ENCODE data around the gene BCDIN3D. TPM values are rescaled to one million over a fixed set of nuclear protein-coding genes. Genes with fewer than 3 reads are reported as not detected.
A peak's percentile ranks its signal among the peaks of the same experiment; 100 is the strongest.

The BCDIN3D gene
- total and polyA plus RNA-seq, 9 of the 15 experiments (the other 6 are each of a cell fraction or from before 2014, with no cell fraction given): 3.7 to 6.9 (median 5.6) TPM

- no peaks in the 10 kb centered on the region for H3K27me3 ChIP-seq (ENCODE audit: control insufficient read depth in 2 of 2, insufficient read depth in 2 of 2, low read length in 2 of 2)
- ATAC-seq (no peak), DNase-seq (ENCODE audit: extremely low read depth in 1 of 4, low spot score in 3 of 4) (no peak), FAIRE-seq (no peak)
- no peak overlapping the region for H3K9ac ChIP-seq (ENCODE audit: insufficient read depth in 1 of 2, low read depth in 2 of 2, low read length in 2 of 2)
- ChIA-PET POLR2A (no interaction called here), CTCF (ENCODE audit: low intra/inter-chr PET ratio) (no interaction called here)
- in situ Hi-C loops (cut with MboI): no loop called here
- H4K20me1 ChIP-seq (replicated peaks; ENCODE audit: control insufficient read depth, insufficient read depth, low read length): 0 out of 2 replicates have a peak, but pooled peaks cover 3% of the 10 kb centered on the region
- no peak overlapping the region for H2AFZ ChIP-seq (ENCODE audit: low read depth, low read length)
- no peaks in the 10 kb centered on the region for H3K36me3 ChIP-seq (ENCODE audit: control insufficient read depth, insufficient read depth, low read length)
- BruUV-seq (replicated peaks): no TSS peak
- no peak overlapping the region for H3K4me3 ChIP-seq
- WGBS (ENCODE audit: insufficient coverage, low coverage, missing lambda C conversion rate): 54% methylated on average over 2 of the region's 2 CpGs
- no peaks in the 10 kb centered on the region for H3K79me2 ChIP-seq (ENCODE audit: control insufficient read depth, insufficient read depth, low read length)
- no peaks in the 10 kb centered on the region for H3K9me1 ChIP-seq (ENCODE audit: control insufficient read depth, insufficient read depth, low read length)
- H3K27ac ChIP-seq (ENCODE audit: extremely low read depth, low read depth, low read length): no peak overlapping the region
- intact Hi-C loops (cut with micrococcal nuclease): no loop called here
- TF ChIP-seq ZNF217 (CRISPR knock-in tag; IDR thresholded peaks at IDR 0.05) (no peak), BCOR (IDR thresholded peaks at IDR 0.05) (peak; percentile 72), POLR2B (IDR thresholded peaks at IDR 0.05; ENCODE audit: low read depth, partially characterized antibody) (peak; percentile 15), CREB1 (IDR thresholded peaks at IDR 0.05) (no peak), CREB1 (CRISPR knock-in tag; IDR thresholded peaks at IDR 0.05) (no peak), RBM25 (IDR thresholded peaks at IDR 0.05; ENCODE audit: low read depth, low read length, severe bottlenecking) (peak; percentile 85), ZNF146 (CRISPR knock-in tag; IDR thresholded peaks at IDR 0.05; ENCODE audit: unreplicated experiment) (peak; percentile 94), TEAD4 (IDR thresholded peaks at IDR 0.05; ENCODE audit: low read length) (no peak), TEAD4 (CRISPR knock-in tag; IDR thresholded peaks at IDR 0.05; ENCODE audit: borderline replicate concordance) (no peak), KDM1A (IDR thresholded peaks at IDR 0.05) (peak; percentile 15 to 39; a peak in 1 of 4 replicates)
- peaks cover 13 to 18% of the 10 kb centered on the region in 2 experiments; a peak in 4 of 5 replicates for H3K4me1 ChIP-seq (replicated peaks in 1 of 2; ENCODE audit: control insufficient read depth in 2 of 2, insufficient read depth in 2 of 2, low read length in 2 of 2)
- no peak overlapping the region for H3K4me2 ChIP-seq (ENCODE audit: insufficient read depth, low read length)
- H3K9me3 ChIP-seq (replicated peaks; ENCODE audit: control insufficient read depth, insufficient read depth, low read depth, low read length): no peaks in the 10 kb centered on the region
Observed at GRCh38 chr12:49787672-49788071, 55.2 kb downstream of the BCDIN3D start.

Other genes with a start within 250 kb of the BCDIN3D start
Only the 7 nearest of the 12 such genes appear.
- 8.8 and 9.5 TPM in 2 replicates for gene FMNL3, start 135.7 kb downstream of the BCDIN3D start, total RNA-seq (2014; rRNA removed)
- 6.8 and 7.9 TPM in 2 replicates for gene FMNL3, start 135.7 kb downstream of the BCDIN3D start, total RNA-seq (2014; rRNA removed; fragmentation: Illumina TruSeq; extraction: Trizol)
- gene FMNL3, start 135.7 kb downstream of the BCDIN3D start, total RNA-seq (2015; rRNA removed; fragmentation: Illumina TruSeq; extraction: Trizol): 6.4 and 7.1 TPM in 2 replicates
- gene FMNL3, start 135.7 kb downstream of the BCDIN3D start, total RNA-seq (2021): 11.1 and 14.4 TPM in 2 replicates
- 6.9 and 7.0 TPM in 2 replicates for gene FMNL3, start 135.7 kb downstream of the BCDIN3D start, polyA plus RNA-seq (2011; rRNA removed)
- gene FMNL3, start 135.7 kb downstream of the BCDIN3D start, polyA plus RNA-seq (2014; fragmentation: Illumina TruSeq; extraction: Trizol): 6.7 and 7.7 TPM in 2 replicates
- under 1 TPM; 0.49 to 0.53 TPM for gene FMNL3, start 135.7 kb downstream of the BCDIN3D start, polyA plus RNA-seq (2014; fragmentation: Nextera tagmentation; extraction: Ambion mirVana)
- 5.4 and 7.4 TPM in 2 replicates for gene FMNL3, start 135.7 kb downstream of the BCDIN3D start, polyA plus RNA-seq (2014; rRNA removed)
- gene TMBIM6, start 101.5 kb downstream of the BCDIN3D start, total RNA-seq (2014; rRNA removed): 147 and 188 TPM in 2 replicates
- 268 and 290 TPM in 2 replicates for gene TMBIM6, start 101.5 kb downstream of the BCDIN3D start, total RNA-seq (2014; rRNA removed; fragmentation: Illumina TruSeq; extraction: Trizol)
- 247 and 254 TPM in 2 replicates for gene TMBIM6, start 101.5 kb downstream of the BCDIN3D start, total RNA-seq (2015; rRNA removed; fragmentation: Illumina TruSeq; extraction: Trizol)
- gene TMBIM6, start 101.5 kb downstream of the BCDIN3D start, total RNA-seq (2021): 322 and 355 TPM in 2 replicates
- 357 and 403 TPM in 2 replicates for gene TMBIM6, start 101.5 kb downstream of the BCDIN3D start, polyA plus RNA-seq (2011; rRNA removed)
- gene TMBIM6, start 101.5 kb downstream of the BCDIN3D start, polyA plus RNA-seq (2014; fragmentation: Illumina TruSeq; extraction: Trizol): 325 and 352 TPM in 2 replicates
- 1,000 to 10,000 TPM; 1,205 to 1,288 TPM for gene TMBIM6, start 101.5 kb downstream of the BCDIN3D start, polyA plus RNA-seq (2014; fragmentation: Nextera tagmentation; extraction: Ambion mirVana)
- 197 and 209 TPM in 2 replicates for gene TMBIM6, start 101.5 kb downstream of the BCDIN3D start, polyA plus RNA-seq (2014; rRNA removed)
- 7.3 and 9.4 TPM in 2 replicates for gene NCKAP5L, start 14.7 kb downstream of the BCDIN3D start, total RNA-seq (2014; rRNA removed)
- 1.4 and 2.1 TPM in 2 replicates for gene NCKAP5L, start 14.7 kb downstream of the BCDIN3D start, total RNA-seq (2014; rRNA removed; fragmentation: Illumina TruSeq; extraction: Trizol)
- gene NCKAP5L, start 14.7 kb downstream of the BCDIN3D start, total RNA-seq (2015; rRNA removed; fragmentation: Illumina TruSeq; extraction: Trizol): 4.7 and 4.9 TPM in 2 replicates
- 13.4 and 14.4 TPM in 2 replicates for gene NCKAP5L, start 14.7 kb downstream of the BCDIN3D start, total RNA-seq (2021)
- gene NCKAP5L, start 14.7 kb downstream of the BCDIN3D start, polyA plus RNA-seq (2011; rRNA removed): 1.7 and 3.6 TPM in 2 replicates
- gene NCKAP5L, start 14.7 kb downstream of the BCDIN3D start, polyA plus RNA-seq (2014; fragmentation: Illumina TruSeq; extraction: Trizol): 3.7 and 7.7 TPM in 2 replicates
- under 1 TPM; 0.01 to 0.04 TPM for gene NCKAP5L, start 14.7 kb downstream of the BCDIN3D start, polyA plus RNA-seq (2014; fragmentation: Nextera tagmentation; extraction: Ambion mirVana)
- 4.8 and 6.3 TPM in 2 replicates for gene NCKAP5L, start 14.7 kb downstream of the BCDIN3D start, polyA plus RNA-seq (2014; rRNA removed)
- gene FAIM2, start 60.8 kb upstream of the BCDIN3D start, total RNA-seq (2014; rRNA removed): not detected in 2 replicates
- gene FAIM2, start 60.8 kb upstream of the BCDIN3D start, total RNA-seq (2014; rRNA removed; fragmentation: Illumina TruSeq; extraction: Trizol): not detected in 2 replicates
- gene FAIM2, start 60.8 kb upstream of the BCDIN3D start, total RNA-seq (2015; rRNA removed; fragmentation: Illumina TruSeq; extraction: Trizol): not detected in 2 replicates
- gene FAIM2, start 60.8 kb upstream of the BCDIN3D start, total RNA-seq (2021): not detected in 2 replicates
- gene FAIM2, start 60.8 kb upstream of the BCDIN3D start, polyA plus RNA-seq (2011; rRNA removed): not detected in 2 replicates
- gene FAIM2, start 60.8 kb upstream of the BCDIN3D start, polyA plus RNA-seq (2014; fragmentation: Illumina TruSeq; extraction: Trizol): not detected in 2 replicates
- gene FAIM2, start 60.8 kb upstream of the BCDIN3D start, polyA plus RNA-seq (2014; fragmentation: Nextera tagmentation; extraction: Ambion mirVana): under 1 TPM in 1 of 2 experiments, not detected in 1; 0.10 TPM
- gene FAIM2, start 60.8 kb upstream of the BCDIN3D start, polyA plus RNA-seq (2014; rRNA removed): 0.01 TPM in 1 of 2 replicates, not detected in the other
- not detected in 2 replicates for gene AQP2, start 107.6 kb upstream of the BCDIN3D start, total RNA-seq (2014; rRNA removed)
- gene AQP2, start 107.6 kb upstream of the BCDIN3D start, total RNA-seq (2014; rRNA removed; fragmentation: Illumina TruSeq; extraction: Trizol): not detected in 2 replicates
- gene AQP2, start 107.6 kb upstream of the BCDIN3D start, total RNA-seq (2015; rRNA removed; fragmentation: Illumina TruSeq; extraction: Trizol): not detected in 2 replicates
- gene AQP2, start 107.6 kb upstream of the BCDIN3D start, total RNA-seq (2021): not detected in 2 replicates
- not detected in 2 replicates for gene AQP2, start 107.6 kb upstream of the BCDIN3D start, polyA plus RNA-seq (2011; rRNA removed)
- not detected in 2 replicates for gene AQP2, start 107.6 kb upstream of the BCDIN3D start, polyA plus RNA-seq (2014; fragmentation: Illumina TruSeq; extraction: Trizol)
- gene AQP2, start 107.6 kb upstream of the BCDIN3D start, polyA plus RNA-seq (2014; fragmentation: Nextera tagmentation; extraction: Ambion mirVana): not detected
- not detected in 2 replicates for gene AQP2, start 107.6 kb upstream of the BCDIN3D start, polyA plus RNA-seq (2014; rRNA removed)
- gene AQP5, start 118.8 kb upstream of the BCDIN3D start, total RNA-seq (2014; rRNA removed): not detected in 2 replicates
- gene AQP5, start 118.8 kb upstream of the BCDIN3D start, total RNA-seq (2014; rRNA removed; fragmentation: Illumina TruSeq; extraction: Trizol): not detected in 2 replicates
- gene AQP5, start 118.8 kb upstream of the BCDIN3D start, total RNA-seq (2015; rRNA removed; fragmentation: Illumina TruSeq; extraction: Trizol): not detected in 2 replicates
- gene AQP5, start 118.8 kb upstream of the BCDIN3D start, total RNA-seq (2021): not detected in 2 replicates
- gene AQP5, start 118.8 kb upstream of the BCDIN3D start, polyA plus RNA-seq (2011; rRNA removed): not detected in 2 replicates
- not detected in 2 replicates for gene AQP5, start 118.8 kb upstream of the BCDIN3D start, polyA plus RNA-seq (2014; fragmentation: Illumina TruSeq; extraction: Trizol)
- not detected for gene AQP5, start 118.8 kb upstream of the BCDIN3D start, polyA plus RNA-seq (2014; fragmentation: Nextera tagmentation; extraction: Ambion mirVana)
- gene AQP5, start 118.8 kb upstream of the BCDIN3D start, polyA plus RNA-seq (2014; rRNA removed): not detected in 2 replicates
- 0.05 TPM in 1 of 2 replicates, not detected in the other for gene AQP6, start 129.8 kb upstream of the BCDIN3D start, total RNA-seq (2014; rRNA removed)
- not detected in 2 replicates for gene AQP6, start 129.8 kb upstream of the BCDIN3D start, total RNA-seq (2014; rRNA removed; fragmentation: Illumina TruSeq; extraction: Trizol)
- gene AQP6, start 129.8 kb upstream of the BCDIN3D start, total RNA-seq (2015; rRNA removed; fragmentation: Illumina TruSeq; extraction: Trizol): not detected in 2 replicates
- gene AQP6, start 129.8 kb upstream of the BCDIN3D start, total RNA-seq (2021): not detected in 2 replicates
- gene AQP6, start 129.8 kb upstream of the BCDIN3D start, polyA plus RNA-seq (2011; rRNA removed): not detected in 2 replicates
- not detected in 2 replicates for gene AQP6, start 129.8 kb upstream of the BCDIN3D start, polyA plus RNA-seq (2014; fragmentation: Illumina TruSeq; extraction: Trizol)
- not detected for gene AQP6, start 129.8 kb upstream of the BCDIN3D start, polyA plus RNA-seq (2014; fragmentation: Nextera tagmentation; extraction: Ambion mirVana)
- 0.12 TPM in 1 of 2 replicates, not detected in the other for gene AQP6, start 129.8 kb upstream of the BCDIN3D start, polyA plus RNA-seq (2014; rRNA removed)